NCI-H526 (cell line): Measurements from ENCODE around the gene SLC2A3.
A peak's percentile ranks its signal among the peaks of the same experiment; 100 is the strongest.
"Not testable (repeated sequence)": the region's sequence is repeated elsewhere in the genome, so short reads cannot be mapped to it uniquely, and the experiment has no call there.

Experiments used
- DNase-seq, 2 experiments: peaks; one replicate each; lab custom pipeline; 2025; lab: John Stamatoyannopoulos, UW

The SLC2A3 gene

DNA sequence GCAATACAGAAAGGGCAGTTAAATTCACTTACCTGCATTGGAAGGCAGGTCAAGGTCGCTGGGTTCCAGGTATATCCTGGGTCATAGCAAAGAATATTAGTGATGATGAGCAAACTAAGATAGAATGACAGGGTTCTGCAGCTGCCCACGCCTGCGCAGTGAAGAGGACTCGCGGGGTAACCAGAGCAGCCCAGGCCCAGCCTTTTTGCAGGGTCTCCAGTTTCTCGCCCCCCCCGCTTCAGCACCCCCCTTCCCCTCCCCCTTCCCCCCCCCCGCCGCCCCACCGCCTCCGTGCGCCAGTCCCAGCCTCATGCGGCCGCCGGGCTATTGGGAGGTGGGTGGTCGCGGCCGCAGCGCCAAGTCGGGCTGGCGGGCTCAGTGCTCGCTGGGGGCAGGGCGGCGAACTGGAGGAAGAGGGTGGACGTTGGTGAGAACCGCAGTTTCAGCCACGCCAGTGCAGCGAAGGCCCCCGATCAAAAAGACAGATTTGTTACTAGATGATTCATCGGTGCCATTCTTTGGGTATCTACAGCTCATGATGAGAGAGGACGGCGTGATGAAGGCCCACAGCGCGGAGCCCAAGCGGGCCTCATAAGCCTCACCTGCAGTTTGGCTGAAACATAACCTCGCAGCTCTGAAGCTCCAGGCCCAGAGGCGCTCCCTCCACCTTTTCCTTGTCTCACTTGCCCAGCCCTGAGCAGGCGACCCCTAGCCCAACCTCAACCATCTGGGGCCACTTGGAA lies 20.2 kb downstream of the SLC2A3 start:
- DNase-seq, result no peak

DNA sequence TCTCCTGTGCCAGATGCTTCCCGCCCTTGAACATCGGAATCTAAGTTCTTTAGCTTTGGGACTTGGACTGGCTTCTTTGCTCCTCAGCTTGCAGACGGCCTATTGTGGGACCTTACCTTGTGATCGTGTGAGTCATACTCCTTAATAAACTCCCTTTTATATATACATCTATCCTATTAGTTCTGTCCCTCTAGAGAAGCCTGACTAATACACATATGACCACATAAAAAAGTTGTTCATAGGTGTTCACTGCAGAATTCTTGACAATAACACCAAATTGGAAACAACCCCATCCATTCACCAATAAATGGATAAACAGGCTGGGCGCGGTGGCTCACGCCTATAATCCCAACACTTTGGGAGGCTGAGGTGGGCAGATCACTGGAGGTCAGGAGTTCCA lies 25.9 kb downstream of the SLC2A3 start:
- not testable (repeated sequence) for DNase-seq

- DNase-seq, result peak; percentile 20 to 68
Observed at GRCh38 chr12:7907009-7907408, 29.0 kb downstream of the SLC2A3 start.

DNA sequence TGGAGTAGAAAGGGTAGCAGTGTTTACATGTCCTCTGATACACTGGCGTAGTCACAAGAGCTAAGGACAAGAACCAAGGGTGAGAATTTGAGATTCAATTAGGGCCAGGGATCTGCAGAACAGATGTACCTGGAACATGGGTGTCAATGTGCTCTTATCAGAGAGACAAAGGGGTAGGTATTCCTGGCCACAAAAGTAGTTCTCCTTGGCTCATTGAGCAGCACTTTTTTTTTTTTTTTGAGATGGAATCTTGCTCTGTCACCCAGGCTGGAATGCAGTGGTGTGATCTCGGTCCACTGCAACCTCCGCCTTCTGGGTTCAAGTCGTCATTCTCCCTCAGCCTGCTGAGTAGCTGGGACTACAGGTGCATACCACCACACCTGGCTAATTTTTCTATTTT lies 29.7 kb downstream of the SLC2A3 start:
- DNase-seq, result not testable (repeated sequence)

DNA sequence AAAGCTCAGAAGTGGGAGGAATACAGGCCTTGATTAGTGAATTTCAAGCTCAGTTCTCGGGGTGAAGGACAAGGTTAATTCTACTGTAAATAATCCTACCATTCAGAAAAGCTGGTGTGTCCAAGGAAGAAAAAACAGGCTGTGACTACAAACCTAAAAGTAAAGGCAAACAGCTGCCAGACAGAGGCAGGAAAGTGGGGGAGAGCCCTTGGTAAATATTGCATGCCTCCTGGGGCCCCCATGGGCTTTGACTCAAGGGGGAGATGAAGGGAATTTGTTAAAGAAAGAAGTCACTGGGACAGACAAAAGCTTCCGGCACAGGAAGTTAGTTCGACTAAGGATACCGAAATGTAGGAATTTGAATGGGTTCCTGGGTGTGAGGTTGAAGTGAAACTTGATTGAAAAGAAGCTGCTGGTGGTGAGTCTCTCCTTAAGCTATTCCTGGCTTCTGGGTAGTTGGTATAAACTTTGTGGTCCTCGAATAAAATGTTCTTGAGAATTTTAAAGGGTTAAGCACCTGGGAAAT lies 30.3 kb downstream of the SLC2A3 start:
- DNase-seq, result not testable (repeated sequence)

GRCh38 chr12:7905071-7905470 lies 30.9 kb downstream of the SLC2A3 start:
- DNase-seq, result no peak

DNA sequence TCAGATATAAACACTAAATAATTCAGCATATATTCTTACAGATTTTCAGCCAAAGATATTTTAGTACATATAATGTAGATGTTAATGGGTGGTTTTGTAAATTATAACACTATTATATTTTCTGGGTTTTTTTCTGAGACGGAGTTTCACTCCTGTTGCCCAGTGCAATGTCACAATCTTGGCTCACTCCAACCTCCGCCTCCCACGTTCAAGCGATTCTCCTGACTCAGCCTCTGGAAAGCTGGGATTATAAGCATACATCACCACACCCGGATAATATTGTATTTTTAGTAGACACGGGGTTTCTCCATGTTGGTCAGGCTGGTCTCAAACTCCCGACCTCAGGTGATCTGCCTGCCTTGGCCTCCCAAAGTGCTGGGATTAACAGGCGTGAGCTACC lies 33.6 kb downstream of the SLC2A3 start:
- DNase-seq, result not testable (repeated sequence)

GRCh38 chr12:7899755-7900154 lies 36.2 kb downstream of the SLC2A3 start:
- no peak for DNase-seq

GRCh38 chr12:7896726-7897125 lies 39.3 kb downstream of the SLC2A3 start:
- not testable (repeated sequence) for DNase-seq

- no peak for DNase-seq
Observed at GRCh38 chr12:7892186-7892980, 43.6 kb downstream of the SLC2A3 start.

DNA sequence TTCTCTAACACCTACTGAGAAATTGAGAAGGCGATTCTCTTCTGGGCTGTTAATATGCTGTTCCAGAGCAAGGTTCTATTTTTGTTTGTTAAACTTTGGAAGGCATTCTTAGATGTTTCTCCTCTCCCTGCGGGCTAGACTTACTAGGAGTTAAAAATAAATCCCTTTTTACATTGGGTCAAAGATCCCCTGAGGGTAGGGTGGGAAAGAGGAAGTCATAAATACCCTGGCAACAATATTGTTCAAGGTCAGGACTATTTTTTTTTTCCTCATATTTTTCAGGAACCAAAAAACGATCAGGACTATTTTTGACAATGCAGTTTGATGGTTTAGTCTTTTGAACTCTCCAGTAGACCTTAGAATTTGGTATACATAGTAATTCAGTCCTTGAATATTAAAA lies 51.3 kb downstream of the SLC2A3 start:
- no peak for DNase-seq

GRCh38 chr12:7881736-7882120 lies 54.3 kb downstream of the SLC2A3 start:
- not testable (repeated sequence) for DNase-seq

DNA sequence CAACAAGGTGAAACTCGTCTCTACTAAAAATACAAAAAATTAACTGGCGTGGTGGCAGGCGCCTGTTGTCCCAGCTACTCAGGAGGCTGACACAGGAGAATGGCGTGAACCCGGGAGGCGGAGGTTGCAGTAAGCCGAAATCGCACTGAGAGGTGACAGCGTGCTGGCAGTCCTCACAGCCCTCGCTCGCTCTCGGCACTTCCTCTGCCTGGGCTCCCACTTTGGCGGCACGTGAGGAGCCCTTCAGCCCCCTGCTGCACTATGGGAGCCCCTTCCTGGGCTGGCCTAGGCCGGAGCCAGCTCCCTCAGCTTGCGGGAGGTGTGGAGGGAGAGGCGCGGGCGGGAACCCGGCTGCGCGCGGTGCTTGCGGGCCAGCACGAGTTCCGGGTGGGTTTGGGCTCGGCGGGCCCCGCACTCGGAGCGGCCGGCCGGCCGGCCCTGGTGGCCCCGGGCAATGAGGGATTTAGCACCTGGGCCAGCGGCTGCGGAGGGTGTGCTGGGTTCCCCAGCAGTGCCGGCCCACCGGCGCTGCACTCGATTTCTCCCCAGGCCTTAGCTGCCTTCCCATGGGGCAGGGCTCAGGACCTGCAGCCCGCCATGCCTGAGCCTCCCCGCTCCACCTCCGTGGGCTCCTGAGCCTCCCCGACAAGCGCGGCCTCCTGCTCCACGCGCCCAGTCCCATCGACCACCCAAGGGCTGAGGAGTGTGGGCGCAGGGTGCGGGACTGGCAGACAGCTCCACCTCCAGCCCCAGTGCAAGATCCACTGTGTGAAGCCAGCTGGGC lies 54.8 kb downstream of the SLC2A3 start:
- not testable (repeated sequence) for DNase-seq

GRCh38 chr12:7879246-7879645 lies 56.7 kb downstream of the SLC2A3 start:
- no peak for DNase-seq

GRCh38 chr12:7877420-7877819 lies 58.6 kb downstream of the SLC2A3 start:
- DNase-seq, result no peak

- no peak for DNase-seq
Observed at GRCh38 chr12:7872566-7873319, 63.2 kb downstream of the SLC2A3 start, which contains the start of gene SLC2A14. TSS of gene SLC2A14 (minus strand) at chr12:7872915. CDS start at chr12:7869880, 3,035 bp downstream.

GRCh38 chr12:7870335-7870734 lies 65.7 kb downstream of the SLC2A3 start:
- DNase-seq, result no peak
